ENCODE measurements around the gene ALG8. TPM values are rescaled to one million over a fixed set of nuclear protein-coding genes. Genes with fewer than 3 reads are reported as not detected.
A peak's percentile ranks its signal among the peaks of the same experiment; 100 is the strongest.

ALG8 gene
- total RNA-seq, 1 experiment from 2014 or later: 63.6 TPM

DNA sequence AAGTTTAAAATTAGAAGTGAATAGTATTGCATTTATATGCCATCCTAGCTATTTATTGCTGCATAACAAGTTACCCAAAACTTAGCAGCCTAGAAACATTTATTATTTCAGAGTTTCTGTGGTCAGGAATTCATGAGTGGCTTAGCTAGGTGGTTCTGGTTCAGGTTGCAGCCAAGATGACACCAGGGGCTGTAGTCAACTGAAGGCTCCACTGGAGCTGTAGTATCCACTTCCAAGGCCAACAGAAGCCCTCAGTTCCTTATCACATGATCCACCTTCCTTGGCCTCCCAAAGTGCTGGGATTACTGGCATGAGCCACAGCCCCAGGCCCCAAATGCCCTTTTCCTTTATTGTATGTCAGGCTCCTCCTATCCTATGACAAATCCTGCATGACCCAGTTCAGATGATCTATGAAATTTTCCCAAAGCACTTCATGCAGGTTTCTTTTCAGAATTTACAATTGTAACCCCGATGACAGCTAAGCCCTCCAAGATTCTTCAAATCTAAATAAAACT lies 6.1 kb upstream of the ALG8 start:
- Histone ChIP-seq H3K4me3 (no peak overlapping the region), H3K4me1 (no peaks in the 10 kb centered on the region), H3K27ac (no peak overlapping the region), H3K9me3 (replicated peaks) (no peaks in the 10 kb centered on the region), H3K36me3 (no peaks in the 10 kb centered on the region), H3K27me3 (no peaks in the 10 kb centered on the region)
- DNase-seq: peak in 1 of 2 experiments; percentile 11

- Histone ChIP-seq H3K36me3 (no peaks in the 10 kb centered on the region; the same call in 1 of the 2 replicates), H3K9me3 (replicated peaks) (no peaks in the 10 kb centered on the region), H3K27me3 (no peaks in the 10 kb centered on the region), H3K4me1 (no peaks in the 10 kb centered on the region), H3K4me3 (peak overlapping the region; percentile 63), H3K27ac (no peak overlapping the region)
- DNase-seq: no peak
Measured at GRCh38 chr11:78140392-78141077, 1.1 kb upstream of the ALG8 start.

DNA sequence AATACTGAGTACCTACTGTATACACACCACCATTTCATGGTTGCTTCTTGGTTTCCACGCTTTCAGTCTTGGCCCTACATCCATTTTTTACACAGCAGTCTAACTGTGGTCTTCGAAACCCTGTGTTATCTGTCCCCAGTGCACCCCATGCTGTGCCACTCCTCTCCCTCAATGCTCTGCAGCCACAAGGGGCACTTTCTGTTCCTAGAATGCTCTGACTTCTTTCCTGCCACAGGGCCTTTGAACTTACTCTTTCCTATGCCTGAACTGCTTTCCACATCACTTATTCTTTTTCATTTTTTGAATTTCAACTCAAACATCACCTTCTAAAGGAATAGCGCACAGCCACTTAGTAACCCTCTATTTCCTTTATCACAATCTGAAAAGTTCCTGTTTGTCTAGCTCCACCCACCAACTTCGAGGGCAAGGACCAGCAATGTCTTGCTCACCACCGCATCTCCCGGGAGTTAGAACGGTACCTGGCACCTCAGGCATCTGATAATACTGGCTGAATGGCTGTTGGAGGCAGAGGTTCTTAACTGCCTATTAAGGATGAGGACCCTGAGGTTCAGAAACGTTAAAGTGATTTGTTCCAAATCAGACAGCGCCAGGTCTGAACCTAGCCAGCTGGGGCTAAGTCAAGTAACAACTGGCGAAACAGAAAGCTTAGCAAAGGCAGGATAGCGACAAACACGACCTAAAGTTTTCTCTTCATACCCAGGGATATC lies 568 bp downstream of the ALG8 start:
- DNase-seq: peak in 1 of 2 experiments; percentile 33
- Histone ChIP-seq H3K4me1 (no peaks in the 10 kb centered on the region), H3K27me3 (no peaks in the 10 kb centered on the region), H3K36me3 (peaks cover 10% of the 10 kb centered on the region), H3K9me3 (replicated peaks) (no peaks in the 10 kb centered on the region), H3K4me3 (peak overlapping the region; percentile 63), H3K27ac (peak overlapping the region; percentile 67)

GRCh38 chr11:78138291-78138690 lies 1.1 kb downstream of the ALG8 start:
- Histone ChIP-seq H3K36me3 (peaks cover 10% of the 10 kb centered on the region), H3K4me1 (no peaks in the 10 kb centered on the region), H3K27me3 (no peaks in the 10 kb centered on the region), H3K27ac (no peak overlapping the region), H3K9me3 (replicated peaks) (no peaks in the 10 kb centered on the region), H3K4me3 (no peak overlapping the region)
- no peak for DNase-seq

DNA sequence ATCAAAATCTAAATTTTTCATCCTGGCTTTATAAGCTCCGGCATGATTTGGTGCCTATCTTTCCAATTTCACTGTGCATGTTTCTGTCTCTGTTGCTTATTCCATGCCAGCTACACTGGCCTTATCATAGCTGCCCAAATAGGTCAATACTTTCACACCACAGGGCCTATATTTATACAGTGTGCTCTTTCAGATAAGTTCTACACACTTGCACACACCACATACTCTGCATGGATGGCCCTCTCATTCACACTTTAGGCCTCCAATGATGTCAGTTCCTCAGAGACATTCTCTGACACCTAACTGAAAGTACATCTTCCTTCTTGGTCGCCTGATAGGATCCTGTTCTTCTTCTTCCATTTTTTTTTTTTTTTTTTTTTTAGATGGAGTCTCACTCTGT lies 7.0 kb downstream of the ALG8 start:
- Histone ChIP-seq H3K9me3 (replicated peaks) (no peaks in the 10 kb centered on the region), H3K27me3 (no peaks in the 10 kb centered on the region), H3K4me1 (no peaks in the 10 kb centered on the region), H3K27ac (no peak overlapping the region), H3K4me3 (no peak overlapping the region), H3K36me3 (peaks cover 10% of the 10 kb centered on the region)
- DNase-seq: no peak

GRCh38 chr11:78131956-78132355 lies 7.5 kb downstream of the ALG8 start:
- H3K9me3 ChIP-seq (replicated peaks): no peaks in the 10 kb centered on the region
- H3K4me3 ChIP-seq: no peak overlapping the region
- H3K36me3 ChIP-seq: peaks cover 10% of the 10 kb centered on the region
- H3K27ac ChIP-seq: no peak overlapping the region
- DNase-seq: no peak
- no peaks in the 10 kb centered on the region for H3K27me3 ChIP-seq
- no peaks in the 10 kb centered on the region for H3K4me1 ChIP-seq

DNA sequence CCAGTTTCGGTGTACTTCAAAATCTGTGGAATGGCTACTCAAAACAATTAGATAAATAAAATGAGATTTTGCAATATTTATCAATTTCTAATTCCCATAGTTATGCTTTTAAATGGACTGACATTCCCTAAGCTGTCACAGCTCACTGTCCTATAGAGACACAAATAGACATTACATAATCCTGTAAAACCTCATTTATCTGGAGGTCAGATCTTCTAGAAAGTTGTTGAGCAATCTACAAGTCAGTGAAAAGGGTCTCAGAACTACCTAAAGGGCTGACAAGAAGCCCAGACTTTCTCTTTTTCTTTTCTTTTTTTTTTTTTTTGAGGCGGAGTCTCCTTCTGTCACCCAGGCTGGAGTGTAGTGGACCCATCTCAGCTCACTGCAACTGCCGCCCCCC lies 12.0 kb downstream of the ALG8 start:
- Histone ChIP-seq H3K4me3 (no peak overlapping the region), H3K36me3 (peaks cover 4% of the 10 kb centered on the region; the same call in 1 of the 2 replicates), H3K27me3 (no peaks in the 10 kb centered on the region), H3K9me3 (replicated peaks) (no peaks in the 10 kb centered on the region), H3K27ac (no peak overlapping the region), H3K4me1 (no peaks in the 10 kb centered on the region)
- no peak for DNase-seq

DNA sequence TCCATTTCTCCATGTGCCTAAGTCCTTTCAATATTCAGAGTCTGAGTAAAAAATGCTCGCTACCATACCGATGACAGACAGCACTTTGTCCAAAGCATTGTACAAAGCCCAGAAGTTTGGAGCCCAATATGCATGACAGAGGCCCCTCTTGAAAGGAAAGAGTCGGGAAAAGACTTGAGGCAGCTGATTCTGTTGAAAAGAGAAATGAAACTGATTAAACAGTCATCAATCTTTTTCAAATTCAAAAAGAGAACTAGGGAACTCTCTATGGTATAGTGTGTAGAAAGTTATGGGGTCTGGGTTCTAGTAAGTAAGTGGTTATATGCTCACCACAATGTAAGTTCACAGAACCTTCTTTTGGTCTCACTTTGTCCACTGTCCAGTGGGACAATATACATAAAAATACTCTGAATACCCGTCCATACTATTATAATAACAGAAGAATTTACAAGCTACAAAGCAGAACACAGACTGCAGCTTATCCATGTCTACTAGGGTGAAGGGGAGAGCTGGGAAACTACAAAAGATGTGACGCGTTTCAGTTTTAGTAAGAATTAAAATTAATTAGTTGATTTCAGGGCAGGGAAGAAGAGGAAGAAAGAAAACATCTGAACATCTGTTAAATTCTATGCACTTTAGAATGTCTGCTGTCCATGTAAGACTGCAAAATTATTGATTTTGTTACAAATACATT lies 26.7 kb downstream of the ALG8 start:
- Histone ChIP-seq H3K27ac (no peak overlapping the region), H3K9me3 (replicated peaks) (no peaks in the 10 kb centered on the region), H3K4me1 (peaks cover 2% of the 10 kb centered on the region; the same call in 1 of the 2 replicates), H3K27me3 (no peaks in the 10 kb centered on the region), H3K4me3 (no peak overlapping the region), H3K36me3 (peaks cover 29% of the 10 kb centered on the region)
- no peak for DNase-seq

DNA sequence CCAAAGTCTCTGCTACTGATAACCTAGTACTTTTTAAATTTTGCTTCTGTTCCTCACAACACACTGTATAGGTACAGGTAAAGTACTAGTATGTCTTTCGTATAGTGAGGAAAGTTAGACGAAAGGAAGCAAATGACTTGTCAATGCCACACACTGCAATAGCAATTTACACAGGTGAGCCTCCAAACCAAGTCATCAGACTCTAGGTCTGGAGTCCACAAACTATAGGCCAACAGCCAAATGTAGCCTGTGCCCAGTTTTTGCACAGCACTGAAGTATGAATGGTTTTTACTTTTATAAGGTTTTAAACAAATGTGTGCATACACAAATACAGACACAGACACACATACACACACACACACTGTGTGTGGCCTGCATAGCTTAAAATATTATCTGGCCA lies 28.1 kb downstream of the ALG8 start:
- Histone ChIP-seq H3K4me3 (no peak overlapping the region), H3K27ac (no peak overlapping the region), H3K4me1 (peaks cover 2% of the 10 kb centered on the region; the same call in 1 of the 2 replicates), H3K9me3 (replicated peaks) (no peaks in the 10 kb centered on the region), H3K36me3 (peaks cover 25% of the 10 kb centered on the region), H3K27me3 (no peaks in the 10 kb centered on the region)
- DNase-seq: no peak

DNA sequence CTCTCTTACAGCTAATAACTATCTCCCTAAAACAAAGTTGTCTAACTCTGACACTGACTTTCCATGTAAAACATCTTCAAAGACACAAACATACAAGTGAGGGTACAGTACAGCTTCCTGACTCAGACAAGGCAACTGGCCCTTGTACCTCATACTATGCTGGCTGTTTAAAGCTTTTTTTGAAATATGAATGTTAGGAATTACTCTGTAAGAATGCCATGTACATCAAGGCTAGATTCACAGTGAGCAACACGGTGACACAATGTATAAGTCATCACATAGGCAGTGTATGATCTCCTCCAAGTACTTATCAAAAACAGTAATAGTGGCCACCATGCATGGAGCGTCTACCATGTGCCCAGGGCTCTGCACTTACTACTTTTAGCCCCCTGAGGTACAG lies 28.6 kb downstream of the ALG8 start:
- Histone ChIP-seq H3K4me1 (peaks cover 2% of the 10 kb centered on the region; the same call in 1 of the 2 replicates), H3K36me3 (peaks cover 25% of the 10 kb centered on the region), H3K9me3 (replicated peaks) (no peaks in the 10 kb centered on the region), H3K27ac (no peak overlapping the region), H3K4me3 (no peak overlapping the region), H3K27me3 (no peaks in the 10 kb centered on the region)
- no peak for DNase-seq

GRCh38 chr11:78110351-78110750 lies 29.1 kb downstream of the ALG8 start:
- no peak overlapping the region for H3K4me3 ChIP-seq
- no peaks in the 10 kb centered on the region for H3K27me3 ChIP-seq
- H3K36me3 ChIP-seq: peaks cover 25% of the 10 kb centered on the region
- no peaks in the 10 kb centered on the region for H3K9me3 ChIP-seq (replicated peaks)
- no peak for DNase-seq
- H3K4me1 ChIP-seq: peaks cover 2% of the 10 kb centered on the region; the same call in 1 of the 2 replicates
- no peak overlapping the region for H3K27ac ChIP-seq

- Histone ChIP-seq H3K4me3 (no peak overlapping the region), H3K27ac (peak overlapping the region; percentile 19; the same call in 1 of the 2 replicates), H3K27me3 (no peaks in the 10 kb centered on the region), H3K9me3 (replicated peaks) (no peaks in the 10 kb centered on the region), H3K36me3 (peaks cover 28% of the 10 kb centered on the region), H3K4me1 (peaks cover 2% of the 10 kb centered on the region; the same call in 1 of the 2 replicates)
- DNase-seq: peak; percentile 32 to 66
Measured at GRCh38 chr11:78109081-78110015, 30.1 kb downstream of the ALG8 start.

DNA sequence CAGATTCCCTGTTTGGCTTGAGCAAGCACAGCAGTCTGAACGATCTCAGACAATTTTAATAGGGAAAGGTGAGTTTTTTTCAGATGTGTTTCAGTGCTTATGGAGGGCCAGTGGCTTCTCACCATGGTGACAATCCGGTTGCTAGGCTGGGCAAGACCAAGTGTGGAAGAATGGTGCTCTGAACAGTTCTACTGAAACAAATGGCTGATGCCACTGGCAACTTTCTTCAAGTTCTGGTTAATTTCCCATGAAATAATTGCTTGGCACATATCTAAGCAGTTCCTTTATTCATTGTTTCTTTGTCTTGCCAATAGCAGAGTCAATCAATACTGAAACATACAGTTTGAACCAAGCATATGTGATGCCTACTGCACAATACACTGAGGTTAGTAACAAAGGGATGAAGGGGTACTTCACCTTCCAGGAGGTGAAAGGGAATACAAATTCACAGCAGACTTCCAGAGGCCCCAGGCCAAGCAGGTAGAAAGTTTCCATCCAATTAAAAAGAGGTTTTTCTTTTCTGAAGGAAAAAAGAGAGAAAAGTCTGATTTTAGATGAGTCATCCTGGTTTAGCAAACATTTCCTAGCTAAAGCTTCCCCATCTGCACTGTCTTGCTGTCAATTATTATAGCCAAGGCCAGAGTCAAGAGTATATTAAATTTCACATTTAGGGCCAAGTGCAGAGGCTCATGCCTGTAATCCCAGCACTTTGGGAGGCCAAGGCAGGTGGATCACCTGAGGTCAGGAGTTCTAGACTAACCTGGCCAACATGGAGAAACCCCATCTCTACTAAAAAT lies 38.6 kb downstream of the ALG8 start:
- DNase-seq: no peak
- Histone ChIP-seq H3K36me3 (peaks cover 43% of the 10 kb centered on the region), H3K27ac (no peak overlapping the region), H3K4me3 (no peak overlapping the region), H3K4me1 (no peaks in the 10 kb centered on the region), H3K27me3 (no peaks in the 10 kb centered on the region), H3K9me3 (replicated peaks) (no peaks in the 10 kb centered on the region)

Measured in SJCRH30 (cell line).